ENCODE results near the gene PGP. TPM values are rescaled to one million over a fixed set of nuclear protein-coding genes. Genes with fewer than 3 reads are reported as not detected.
A peak's percentile ranks its signal among the peaks of the same experiment; 100 is the strongest.

The PGP gene
- total RNA-seq, 2 donors from 2014 or later = 31.0 to 32.0 TPM

DNA sequence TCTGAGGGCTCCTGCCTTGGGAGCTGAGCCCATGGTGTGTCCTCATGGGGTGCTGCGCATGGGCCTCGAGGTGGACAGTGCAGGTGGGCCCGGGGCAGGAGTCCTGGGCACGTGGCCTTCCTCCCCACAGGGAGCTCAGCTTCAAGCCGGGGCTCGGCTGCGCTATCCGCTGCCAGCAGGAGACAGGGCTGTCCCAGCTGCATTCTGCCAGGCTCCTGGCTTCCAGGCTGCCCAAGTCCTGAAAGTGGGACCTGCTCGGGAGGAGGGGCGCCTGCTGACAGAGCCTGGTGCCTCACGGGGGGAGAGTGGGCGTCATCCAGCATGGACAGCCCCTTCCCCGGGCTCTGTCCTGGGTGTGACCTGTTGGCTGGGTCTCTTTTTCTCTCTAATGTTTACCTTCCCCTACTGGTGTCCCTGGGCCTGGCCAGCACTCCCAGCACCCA lies 51.9 kb downstream of the PGP start:
- Histone ChIP-seq H3K4me3 (ENCODE audit: low read length) (no peak overlapping the region), H3K27ac (ENCODE audit: low read depth, low read length) (no peak overlapping the region), H3K9me3 (ENCODE audit: control insufficient read depth, low read length) (no peaks in the 10 kb centered on the region), H3K27me3 (ENCODE audit: control insufficient read depth, insufficient read depth, low read length, poor library complexity, severe bottlenecking) (no peaks in the 10 kb centered on the region), H3K9ac (ENCODE audit: extremely low read depth, low read length, poor library complexity, severe bottlenecking) (no peak overlapping the region), H3K36me3 (ENCODE audit: control insufficient read depth, insufficient read depth, low read length) (no peaks in the 10 kb centered on the region), H3K4me1 (ENCODE audit: control insufficient read depth, insufficient read depth, low read length) (peaks cover 5% of the 10 kb centered on the region)
- no peak overlapping the region for H3K27ac Mint-ChIP-seq
- TF ChIP-seq, protein P1, sequence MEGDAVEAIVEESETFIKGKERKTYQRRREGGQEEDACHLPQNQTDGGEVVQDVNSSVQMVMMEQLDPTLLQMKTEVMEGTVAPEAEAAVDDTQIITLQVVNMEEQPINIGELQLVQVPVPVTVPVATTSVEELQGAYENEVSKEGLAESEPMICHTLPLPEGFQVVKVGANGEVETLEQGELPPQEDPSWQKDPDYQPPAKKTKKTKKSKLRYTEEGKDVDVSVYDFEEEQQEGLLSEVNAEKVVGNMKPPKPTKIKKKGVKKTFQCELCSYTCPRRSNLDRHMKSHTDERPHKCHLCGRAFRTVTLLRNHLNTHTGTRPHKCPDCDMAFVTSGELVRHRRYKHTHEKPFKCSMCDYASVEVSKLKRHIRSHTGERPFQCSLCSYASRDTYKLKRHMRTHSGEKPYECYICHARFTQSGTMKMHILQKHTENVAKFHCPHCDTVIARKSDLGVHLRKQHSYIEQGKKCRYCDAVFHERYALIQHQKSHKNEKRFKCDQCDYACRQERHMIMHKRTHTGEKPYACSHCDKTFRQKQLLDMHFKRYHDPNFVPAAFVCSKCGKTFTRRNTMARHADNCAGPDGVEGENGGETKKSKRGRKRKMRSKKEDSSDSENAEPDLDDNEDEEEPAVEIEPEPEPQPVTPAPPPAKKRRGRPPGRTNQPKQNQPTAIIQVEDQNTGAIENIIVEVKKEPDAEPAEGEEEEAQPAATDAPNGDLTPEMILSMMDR (conservative IDR thresholded peaks at IDR 0.05) = no peak
- DNase-seq = no peak
- WGBS, 2 experiments (ENCODE audit: insufficient coverage in 1 of 2, insufficient read length in 1 of 2) = 94 to 98% methylated on average over 12 to 13 of the region's 13 CpGs
- no peaks in the 10 kb centered on the region for H3K27me3 Mint-ChIP-seq (ENCODE audit: insufficient read depth)
- no peaks in the 10 kb centered on the region for H3K9me3 Mint-ChIP-seq
- no peak overlapping the region for H3K4me3 Mint-ChIP-seq
- H3K4me1 Mint-ChIP-seq = peaks cover 10% of the 10 kb centered on the region
- peaks cover 12% of the 10 kb centered on the region for H3K36me3 Mint-ChIP-seq (ENCODE audit: low read depth)

DNA sequence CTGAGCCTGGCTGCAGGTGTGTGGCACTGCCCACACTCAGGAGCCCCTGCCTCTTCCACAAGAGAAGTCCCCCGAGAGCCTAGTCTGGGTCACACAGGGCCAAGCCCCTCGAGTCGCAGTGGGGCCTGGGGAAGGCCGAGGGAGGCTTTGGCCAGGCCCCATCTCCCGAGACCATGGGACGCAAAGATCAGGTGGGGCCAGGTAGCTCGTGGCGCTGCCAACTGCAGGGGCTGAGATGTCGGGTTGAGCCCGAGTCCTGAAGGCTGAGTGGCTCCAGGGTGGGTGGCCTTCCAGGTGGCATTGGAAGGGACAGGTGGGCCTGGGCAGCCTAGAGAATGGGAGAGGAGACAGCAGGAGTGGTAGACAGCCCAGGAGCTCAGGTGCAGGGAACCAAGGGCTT lies 52.7 kb downstream of the PGP start:
- H3K27ac Mint-ChIP-seq = peak overlapping the region; percentile 26
- peak overlapping the region; percentile 53 for H3K27ac ChIP-seq (ENCODE audit: low read depth, low read length)
- H3K36me3 Mint-ChIP-seq (ENCODE audit: low read depth) = peaks cover 10% of the 10 kb centered on the region
- peaks cover 13% of the 10 kb centered on the region for H3K4me1 ChIP-seq (ENCODE audit: control insufficient read depth, insufficient read depth, low read length)
- H3K4me3 ChIP-seq (ENCODE audit: low read length) = no peak overlapping the region
- H3K27me3 Mint-ChIP-seq (ENCODE audit: insufficient read depth) = no peaks in the 10 kb centered on the region
- 94 to 98% methylated on average over 8 to 10 of the region's 10 CpGs for WGBS, 2 experiments (ENCODE audit: insufficient coverage in 1 of 2, insufficient read length in 1 of 2)
- no peaks in the 10 kb centered on the region for H3K9me3 ChIP-seq (ENCODE audit: control insufficient read depth, low read length)
- no peaks in the 10 kb centered on the region for H3K9me3 Mint-ChIP-seq
- no peak overlapping the region for H3K9ac ChIP-seq (ENCODE audit: extremely low read depth, low read length, poor library complexity, severe bottlenecking)
- H3K27me3 ChIP-seq (ENCODE audit: control insufficient read depth, insufficient read depth, low read length, poor library complexity, severe bottlenecking) = no peaks in the 10 kb centered on the region
- H3K4me3 Mint-ChIP-seq = no peak overlapping the region
- DNase-seq = no peak
- TF ChIP-seq, protein P1 (conservative IDR thresholded peaks at IDR 0.05) = no peak
- H3K36me3 ChIP-seq (ENCODE audit: control insufficient read depth, insufficient read depth, low read length) = no peaks in the 10 kb centered on the region
- peaks cover 18% of the 10 kb centered on the region for H3K4me1 Mint-ChIP-seq

Other genes with a start within 250 kb of the PGP start
- under 1 TPM in 1 of 2 donors, not detected in 1; 0.44 TPM for gene RNF151, start 248.0 kb downstream of the PGP start, total RNA-seq
- 10 to 100 TPM; 43.4 to 49.7 TPM for gene TBL3, start 242.8 kb downstream of the PGP start, total RNA-seq
- gene NOXO1, start 233.4 kb downstream of the PGP start, total RNA-seq = under 1 TPM in 1 of 2 donors, not detected in 1; 0.42 TPM
- gene GFER, start 230.6 kb downstream of the PGP start, total RNA-seq = 10 to 100 TPM; 40.3 to 45.5 TPM
- 10 to 100 TPM in 1 of 2 donors, 1 to 10 TPM in 1; 7.0 to 11.2 TPM for gene SYNGR3, start 224.9 kb downstream of the PGP start, total RNA-seq
- gene ZNF598, start 205.0 kb downstream of the PGP start, total RNA-seq = 10 to 100 TPM; 45.6 to 49.5 TPM
- 1 to 10 TPM; 1.2 to 1.9 TPM for gene NPW, start 195.1 kb downstream of the PGP start, total RNA-seq
- gene NHERF2, start 187.9 kb downstream of the PGP start, total RNA-seq = 10 to 100 TPM; 20.1 to 25.5 TPM
- 10 to 100 TPM; 43.2 to 46.1 TPM for gene NTHL1, start 167.0 kb downstream of the PGP start, total RNA-seq
- 100 to 1,000 TPM; 166 to 192 TPM for gene TSC2, start 166.9 kb downstream of the PGP start, total RNA-seq
- gene PKD1, start 78.9 kb downstream of the PGP start, total RNA-seq = 100 to 1,000 TPM; 104 to 110 TPM
- 1 to 10 TPM; 3.2 to 4.9 TPM for gene RAB26, start 66.2 kb downstream of the PGP start, total RNA-seq
- gene TRAF7, start 59.1 kb downstream of the PGP start, total RNA-seq = 100 to 1,000 TPM; 108 to 110 TPM
- gene CASKIN1, start 18.2 kb downstream of the PGP start, total RNA-seq = 1 to 10 TPM; 8.2 to 9.7 TPM
- 10 to 100 TPM; 60.3 to 70.8 TPM for gene MLST8, start 9.4 kb downstream of the PGP start, total RNA-seq
- gene BRICD5, start 4.0 kb downstream of the PGP start, total RNA-seq = 10 to 100 TPM in 1 of 2 donors, 1 to 10 TPM in 1; 7.7 to 15.0 TPM
- gene E4F1, start 8.8 kb upstream of the PGP start, total RNA-seq = 10 to 100 TPM; 24.5 to 29.6 TPM
- gene DNASE1L2, start 21.6 kb upstream of the PGP start, total RNA-seq = 1 to 10 TPM in 1 of 2 donors, under 1 TPM in 1; 0.35 to 1.3 TPM
- 10 to 100 TPM; 75.8 to 94.7 TPM for gene ECI1, start 36.7 kb upstream of the PGP start, total RNA-seq
- gene RNPS1, start 53.3 kb upstream of the PGP start, total RNA-seq = 100 to 1,000 TPM; 273 to 289 TPM
- 1 to 10 TPM; 3.3 to 3.5 TPM for gene ABCA3, start 125.9 kb upstream of the PGP start, total RNA-seq
- gene CCNF, start 214.6 kb upstream of the PGP start, total RNA-seq = 10 to 100 TPM; 50.8 to 58.9 TPM
- gene TEDC2, start 245.3 kb upstream of the PGP start, total RNA-seq = 10 to 100 TPM; 44.0 to 57.6 TPM